ENCODE results near the gene CNBP.
A peak's percentile ranks its signal among the peaks of the same experiment; 100 is the strongest.

CNBP gene

DNA sequence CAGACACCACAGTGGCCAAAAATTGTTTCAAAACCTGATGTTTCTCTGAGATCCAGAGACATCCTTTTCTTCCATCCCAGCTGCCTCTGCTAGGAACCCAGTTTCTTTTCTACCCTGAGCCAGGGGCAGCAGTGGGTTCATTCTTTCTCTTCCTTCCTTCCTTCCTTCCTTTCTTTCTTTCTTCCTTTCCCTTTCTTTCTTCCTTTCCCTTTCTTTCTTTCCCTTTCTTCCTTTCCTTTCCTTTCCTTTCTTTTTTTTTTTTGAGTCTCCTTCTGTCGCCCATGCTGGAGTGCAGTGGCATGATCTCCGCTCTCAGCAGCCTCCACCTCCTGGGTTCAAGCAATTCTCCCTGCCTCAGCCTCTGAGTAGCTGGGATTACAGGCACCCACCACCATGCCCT, 35.0 kb upstream of the CNBP start:
- TF ChIP-seq CTCF (conservative IDR thresholded peaks at IDR 0.05; ENCODE audit: control insufficient read depth, insufficient read depth, low read depth, low read length): no peak
- H3K4me3 ChIP-seq (ENCODE audit: control insufficient read depth, low read depth, low read length): no peak overlapping the region
- DNase-seq (ENCODE audit: low read depth): no peak

DNA sequence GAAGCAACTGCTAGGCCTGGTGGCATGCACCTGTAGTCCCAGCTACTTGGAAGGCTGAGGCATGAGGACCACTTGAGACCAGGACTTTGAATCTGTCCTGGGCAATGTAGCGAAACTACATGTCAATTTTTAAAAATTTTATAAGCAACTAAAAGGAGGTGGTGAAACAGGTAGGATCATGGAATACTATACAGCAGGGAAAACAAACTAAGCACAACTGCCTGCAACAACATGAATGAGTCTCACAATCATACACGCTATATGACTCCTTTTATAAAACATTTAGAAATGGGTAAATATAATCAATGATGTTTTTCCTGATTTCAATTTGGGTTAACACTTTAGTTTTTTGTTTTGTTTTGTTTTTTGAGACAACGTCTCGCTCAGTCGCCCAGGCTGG, 29.5 kb upstream of the CNBP start:
- TF ChIP-seq CTCF (conservative IDR thresholded peaks at IDR 0.05; ENCODE audit: control insufficient read depth, insufficient read depth, low read depth, low read length): no peak
- no peak for DNase-seq (ENCODE audit: low read depth)
- H3K4me3 ChIP-seq (ENCODE audit: control insufficient read depth, low read depth, low read length): no peak overlapping the region

DNA sequence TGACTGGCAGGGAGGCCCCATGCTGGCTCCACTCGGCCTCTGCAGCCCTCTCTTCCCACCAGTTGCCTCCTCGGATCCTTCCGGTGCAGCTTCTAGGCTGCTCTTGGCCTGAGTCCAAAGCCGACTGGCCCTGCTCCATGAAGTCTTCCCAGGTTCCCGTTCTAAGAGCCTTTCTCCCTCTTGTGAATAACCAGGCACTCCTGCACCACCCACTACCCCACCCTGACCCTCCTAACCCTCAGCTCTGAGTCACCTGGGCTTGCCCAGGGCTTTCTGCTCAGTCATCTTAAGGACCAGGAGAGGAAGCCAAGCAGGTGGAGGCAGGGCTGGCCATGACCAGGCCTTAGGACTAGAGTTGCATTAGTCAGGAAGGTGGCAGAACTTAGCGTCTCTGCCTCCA, 28.1 kb upstream of the CNBP start:
- no peak for TF ChIP-seq CTCF (conservative IDR thresholded peaks at IDR 0.05; ENCODE audit: control insufficient read depth, insufficient read depth, low read depth, low read length)
- no peak overlapping the region for H3K4me3 ChIP-seq (ENCODE audit: control insufficient read depth, low read depth, low read length)
- peak; percentile 93 for DNase-seq (ENCODE audit: low read depth)

DNA sequence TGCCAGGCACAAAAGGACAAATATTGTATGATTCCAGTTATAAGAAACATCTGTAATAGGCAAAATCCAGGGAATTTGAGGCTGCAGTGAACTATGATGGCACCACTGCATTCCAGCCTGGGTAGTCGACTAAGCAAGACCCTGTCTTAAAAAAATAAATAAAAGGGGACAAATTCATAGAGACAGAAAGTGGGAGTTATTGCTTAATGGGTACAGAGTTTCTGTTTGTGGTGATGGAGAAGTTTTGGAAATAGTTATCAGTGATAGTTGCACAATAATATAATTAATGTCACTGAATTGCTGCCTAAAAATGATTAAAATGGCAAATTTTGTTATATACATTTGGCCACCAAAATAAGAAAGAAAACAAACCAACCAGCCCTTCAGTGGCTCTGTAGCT, 27.6 kb upstream of the CNBP start:
- no peak for TF ChIP-seq CTCF (conservative IDR thresholded peaks at IDR 0.05; ENCODE audit: control insufficient read depth, insufficient read depth, low read depth, low read length)
- H3K4me3 ChIP-seq (ENCODE audit: control insufficient read depth, low read depth, low read length): no peak overlapping the region
- no peak for DNase-seq (ENCODE audit: low read depth)

DNA sequence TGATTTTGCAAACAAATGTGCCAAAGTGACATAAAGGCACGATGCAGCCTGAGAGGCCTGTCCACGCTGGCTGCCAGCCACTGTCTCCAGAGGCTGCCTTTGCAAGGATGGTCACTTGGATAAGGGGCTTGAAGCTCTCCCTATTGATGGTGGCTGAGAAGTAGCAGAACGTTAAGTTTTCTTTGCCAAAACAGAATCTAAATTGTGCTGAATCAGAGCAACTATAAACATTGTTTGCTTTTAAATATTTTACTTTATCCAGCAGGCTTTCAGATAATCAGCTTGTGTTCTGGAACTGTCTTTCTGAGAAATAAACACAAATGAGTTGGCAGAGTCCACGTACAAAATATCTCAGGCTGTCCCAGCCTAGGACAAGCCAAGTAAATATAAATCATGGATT, 23.8 kb upstream of the CNBP start:
- no peak overlapping the region for H3K4me3 ChIP-seq (ENCODE audit: control insufficient read depth, low read depth, low read length)
- no peak for DNase-seq (ENCODE audit: low read depth)
- no peak for TF ChIP-seq CTCF (conservative IDR thresholded peaks at IDR 0.05; ENCODE audit: control insufficient read depth, insufficient read depth, low read depth, low read length)

- no peak for DNase-seq (ENCODE audit: low read depth)
- no peak for TF ChIP-seq CTCF (conservative IDR thresholded peaks at IDR 0.05; ENCODE audit: control insufficient read depth, insufficient read depth, low read depth, low read length)
- no peak overlapping the region for H3K4me3 ChIP-seq (ENCODE audit: control insufficient read depth, low read depth, low read length)
Observed at GRCh38 chr3:129205109-129205832, 21.6 kb upstream of the CNBP start.

DNA sequence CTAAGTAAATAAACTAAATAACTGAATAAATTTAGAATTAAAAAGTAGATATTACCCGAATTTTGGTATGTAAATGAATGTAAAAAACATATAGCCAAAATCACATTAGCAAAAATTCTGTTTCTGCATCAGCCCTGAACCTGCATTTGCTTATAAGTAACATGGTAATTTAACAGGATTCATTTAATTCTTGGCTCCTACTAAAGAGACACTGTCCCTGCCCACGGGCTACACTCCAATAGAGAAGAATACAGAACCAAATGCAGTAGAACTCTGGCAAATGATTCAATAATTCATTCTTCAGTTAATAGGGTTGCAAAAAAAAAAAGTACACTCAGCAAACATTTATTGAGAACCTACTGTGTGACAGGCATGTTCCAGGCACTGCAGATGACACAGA, 20.8 kb upstream of the CNBP start:
- no peak overlapping the region for H3K4me3 ChIP-seq (ENCODE audit: control insufficient read depth, low read depth, low read length)
- no peak for TF ChIP-seq CTCF (conservative IDR thresholded peaks at IDR 0.05; ENCODE audit: control insufficient read depth, insufficient read depth, low read depth, low read length)
- DNase-seq (ENCODE audit: low read depth): no peak
